Astrocyte (in vitro differentiated cells and primary cell): ENCODE data around the gene SH2D6. TPM values are rescaled to one million over a fixed set of nuclear protein-coding genes. Genes with fewer than 3 reads are reported as not detected.

Experiments
- DNase-seq: peaks from one replicate; pipeline ENCODE4 v3.0.0-alpha.2; 2010; ENCODE audit warnings: low read depth
- FAIRE-seq: peaks from 2 replicates; lab custom pipeline; 2011; peaks lifted over from hg19 to GRCh38; lab: Jason Lieb, UNC
- H2AFZ ChIP-seq: 2 replicates; pipeline ENCODE4 v1.6.0; 2012; ENCODE audit warnings: low read depth, low read length, inconsistent platforms
- H3K27ac ChIP-seq: 2 replicates; pipeline ENCODE4 v1.5.1; 2011; ENCODE audit warnings: low read depth, low read length, inconsistent platforms
- H3K27me3 ChIP-seq: 2 replicates; pipeline ENCODE4 v1.6.0; 2011; ENCODE audit warnings: low read length, inconsistent platforms; ENCODE audit not compliant: insufficient read depth
- H3K36me3 ChIP-seq: 2 replicates; pipeline ENCODE4 v1.5.1; 2011; ENCODE audit warnings: low read length, inconsistent platforms; ENCODE audit not compliant: insufficient read depth
- H3K4me1 ChIP-seq: 2 replicates; pipeline ENCODE4 v1.5.1; 2011; ENCODE audit warnings: low read length, inconsistent platforms; ENCODE audit not compliant: insufficient read depth
- H3K4me2 ChIP-seq: 2 replicates; pipeline ENCODE4 v1.6.0; 2012; ENCODE audit warnings: low read length, inconsistent platforms
- H3K4me3 ChIP-seq: 2 replicates; pipeline ENCODE4 v1.5.1; 2011; ENCODE audit warnings: low read depth, mild to moderate bottlenecking, low read length, inconsistent platforms; ENCODE audit not compliant: insufficient read depth
- H3K79me2 ChIP-seq: 2 replicates; pipeline ENCODE4 v1.6.0; 2012; ENCODE audit warnings: mild to moderate bottlenecking, low read length, inconsistent platforms; ENCODE audit not compliant: insufficient read depth
- H3K9ac ChIP-seq: 2 replicates; pipeline ENCODE4 v1.6.0; 2012; ENCODE audit warnings: mild to moderate bottlenecking, low read length, inconsistent platforms
- H3K9me3 ChIP-seq: 2 replicates; pipeline ENCODE4 v1.5.1; 2012; ENCODE audit warnings: low read depth, mild to moderate bottlenecking, low read length, inconsistent platforms; ENCODE audit not compliant: insufficient read depth
- H4K20me1 ChIP-seq: 2 replicates; pipeline ENCODE4 v1.6.0; 2012; ENCODE audit warnings: low read length, inconsistent platforms; ENCODE audit not compliant: insufficient read depth
- H3K27ac Mint-ChIP-seq: one replicate; pipeline ENCODE4 v1.8.0; 2021; ENCODE audit warnings: mild to moderate bottlenecking, mixed read lengths; ENCODE audit not compliant: unreplicated experiment
- H3K27me3 Mint-ChIP-seq: one replicate; pipeline ENCODE4 v1.8.0; 2021; ENCODE audit warnings: low read depth, mixed read lengths; ENCODE audit not compliant: unreplicated experiment
- H3K36me3 Mint-ChIP-seq: one replicate; pipeline ENCODE4 v1.8.0; 2021; ENCODE audit warnings: low read depth, mixed read lengths; ENCODE audit not compliant: unreplicated experiment
- H3K4me1 Mint-ChIP-seq: one replicate; pipeline ENCODE4 v1.8.0; 2021; ENCODE audit warnings: low read depth, mixed read lengths; ENCODE audit not compliant: unreplicated experiment
- H3K4me3 Mint-ChIP-seq: one replicate; pipeline ENCODE4 v1.8.0; 2021; ENCODE audit warnings: mild to moderate bottlenecking, moderate library complexity, mixed read lengths; ENCODE audit not compliant: unreplicated experiment
- H3K9me3 Mint-ChIP-seq: one replicate; pipeline ENCODE4 v1.8.0; 2021; ENCODE audit warnings: mild to moderate bottlenecking, mixed read lengths; ENCODE audit not compliant: unreplicated experiment
- CTCF ChIP-seq: IDR thresholded peaks from 2 replicates; pipeline ENCODE4 v1.5.1; 2011; ENCODE audit warnings: low read depth, mild to moderate bottlenecking, inconsistent platforms, low read length, moderate library complexity; ENCODE audit not compliant: insufficient read depth
- EZH2 ChIP-seq: IDR thresholded peaks from 2 replicates; pipeline ENCODE4 v1.6.1; 2012; ENCODE audit warnings: mild to moderate bottlenecking, low read length, inconsistent platforms; ENCODE audit not compliant: insufficient read depth
- total RNA-seq: library from RNA; stranded (reverse); gene quantifications from 2 replicates; pipeline ENCODE4 v1.2.1, GENCODE V29; 2021

The SH2D6 gene
- total RNA-seq, 1 donor from 2014 or later = 0.64 TPM

DNA sequence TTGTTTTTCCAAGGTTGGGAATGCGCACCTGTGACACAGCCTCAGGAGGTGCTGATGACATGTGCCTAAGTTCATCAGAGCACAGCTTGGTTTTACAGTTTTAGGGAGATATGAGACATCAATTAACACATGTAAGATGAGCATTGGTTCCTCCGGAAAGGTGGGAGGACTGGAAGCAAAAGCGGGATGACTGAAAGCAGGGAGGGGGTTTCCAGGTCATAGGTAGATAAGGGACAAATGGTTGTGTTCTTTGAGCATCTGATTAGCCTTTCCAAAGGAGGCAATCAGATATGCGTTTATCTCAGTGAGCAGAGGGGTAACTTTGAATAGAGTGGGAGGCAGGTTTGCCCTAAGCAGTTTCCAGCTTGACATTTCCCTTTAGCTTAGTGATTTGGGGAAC, 34.7 kb upstream of the SH2D6 start:
- Histone ChIP-seq H3K4me3 (no peak overlapping the region), H3K4me1 (no peaks in the 10 kb centered on the region), H3K27me3 (no peaks in the 10 kb centered on the region), H2AFZ (no peak overlapping the region), H3K27ac (no peak overlapping the region), H3K9ac (no peak overlapping the region), H3K36me3 (peaks cover 12% of the 10 kb centered on the region), H3K4me2 (no peak overlapping the region), H3K79me2 (no peaks in the 10 kb centered on the region), H4K20me1 (no peaks in the 10 kb centered on the region), H3K9me3 (no peaks in the 10 kb centered on the region)
- no peak for FAIRE-seq
- peaks cover 35% of the 10 kb centered on the region for H3K36me3 Mint-ChIP-seq
- H3K4me1 Mint-ChIP-seq = peaks cover 5% of the 10 kb centered on the region
- no peak for DNase-seq
- H3K27ac Mint-ChIP-seq = no peak overlapping the region
- TF ChIP-seq CTCF = no peak
- no peak overlapping the region for H3K4me3 Mint-ChIP-seq
- H3K9me3 Mint-ChIP-seq = peaks cover 10% of the 10 kb centered on the region
- H3K27me3 Mint-ChIP-seq = no peaks in the 10 kb centered on the region

- Histone ChIP-seq H3K9ac (no peak overlapping the region), H3K27ac (no peak overlapping the region), H3K9me3 (no peaks in the 10 kb centered on the region), H4K20me1 (no peaks in the 10 kb centered on the region), H3K27me3 (no peaks in the 10 kb centered on the region), H3K36me3 (peaks cover 4% of the 10 kb centered on the region), H3K4me3 (no peak overlapping the region), H2AFZ (no peak overlapping the region), H3K79me2 (no peaks in the 10 kb centered on the region), H3K4me2 (no peak overlapping the region), H3K4me1 (no peaks in the 10 kb centered on the region)
- no peaks in the 10 kb centered on the region for H3K27me3 Mint-ChIP-seq
- no peak for FAIRE-seq
- H3K4me3 Mint-ChIP-seq = no peak overlapping the region
- peaks cover 5% of the 10 kb centered on the region for H3K4me1 Mint-ChIP-seq
- no peak overlapping the region for H3K27ac Mint-ChIP-seq
- DNase-seq = no peak
- H3K36me3 Mint-ChIP-seq = peaks cover 34% of the 10 kb centered on the region
- H3K9me3 Mint-ChIP-seq = peaks cover under 1% of the 10 kb centered on the region
- TF ChIP-seq CTCF (no peak), EZH2 (no peak)
Measured at GRCh38 chr2:85385746-85386145, 32.8 kb upstream of the SH2D6 start.

DNA sequence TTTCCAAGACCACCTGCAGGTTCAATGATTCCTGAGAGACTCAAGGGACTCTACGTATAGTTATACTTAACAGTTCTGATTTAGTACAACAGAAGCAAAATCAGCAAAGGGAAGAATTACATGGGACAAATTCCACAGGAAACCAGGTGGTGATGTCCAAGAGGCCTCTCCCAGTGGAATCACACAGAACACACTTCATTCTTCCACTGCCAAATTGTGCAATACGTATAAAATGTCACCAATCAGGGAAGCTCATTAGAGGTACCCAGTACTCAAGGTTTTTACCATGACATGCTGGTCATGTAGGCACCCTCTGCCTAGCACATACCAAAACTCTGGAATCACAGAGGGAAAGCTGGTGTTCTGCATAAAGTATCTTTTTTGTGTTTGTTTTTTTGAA, 30.8 kb upstream of the SH2D6 start:
- Histone ChIP-seq H3K4me2 (no peak overlapping the region), H3K9ac (no peak overlapping the region), H3K27me3 (no peaks in the 10 kb centered on the region), H3K4me1 (no peaks in the 10 kb centered on the region), H2AFZ (no peak overlapping the region), H3K27ac (no peak overlapping the region), H3K36me3 (peaks cover 5% of the 10 kb centered on the region), H3K79me2 (no peaks in the 10 kb centered on the region), H4K20me1 (no peaks in the 10 kb centered on the region), H3K9me3 (no peaks in the 10 kb centered on the region), H3K4me3 (no peak overlapping the region)
- DNase-seq (no peak), FAIRE-seq (no peak)
- no peaks in the 10 kb centered on the region for H3K27me3 Mint-ChIP-seq
- H3K27ac Mint-ChIP-seq = no peak overlapping the region
- H3K9me3 Mint-ChIP-seq = no peaks in the 10 kb centered on the region
- no peak overlapping the region for H3K4me3 Mint-ChIP-seq
- H3K36me3 Mint-ChIP-seq = peaks cover 30% of the 10 kb centered on the region
- TF ChIP-seq CTCF (no peak), EZH2 (no peak)
- peaks cover 5% of the 10 kb centered on the region for H3K4me1 Mint-ChIP-seq
